ENCODE data around the gene BFSP2. TPM values are rescaled to one million over a fixed set of nuclear protein-coding genes. Genes with fewer than 3 reads are reported as not detected.
A peak's percentile ranks its signal among the peaks of the same experiment; 100 is the strongest.

The BFSP2 gene
- total RNA-seq, 1 experiment from 2014 or later: not detected

DNA sequence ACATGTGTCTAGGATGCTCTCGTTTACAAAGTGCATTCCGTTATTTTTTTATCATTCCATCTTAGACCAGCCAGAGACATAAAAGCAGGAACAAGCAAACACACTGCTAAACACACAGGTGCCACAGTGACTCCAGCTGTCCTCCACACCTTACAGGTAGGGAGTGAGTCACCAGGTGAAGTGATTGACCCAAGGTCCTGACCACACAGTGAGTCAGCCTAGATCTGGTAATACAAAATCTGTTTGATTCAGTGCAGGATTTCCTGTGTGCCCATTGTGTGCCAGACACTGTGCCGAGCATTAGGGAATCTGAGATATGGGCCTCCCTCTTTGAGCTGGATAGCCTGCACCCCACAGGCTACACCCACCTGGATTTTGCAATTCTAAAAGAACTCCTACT, 16.7 kb upstream of the BFSP2 start:
- no peak for DNase-seq (ENCODE audit: low read depth)

DNA sequence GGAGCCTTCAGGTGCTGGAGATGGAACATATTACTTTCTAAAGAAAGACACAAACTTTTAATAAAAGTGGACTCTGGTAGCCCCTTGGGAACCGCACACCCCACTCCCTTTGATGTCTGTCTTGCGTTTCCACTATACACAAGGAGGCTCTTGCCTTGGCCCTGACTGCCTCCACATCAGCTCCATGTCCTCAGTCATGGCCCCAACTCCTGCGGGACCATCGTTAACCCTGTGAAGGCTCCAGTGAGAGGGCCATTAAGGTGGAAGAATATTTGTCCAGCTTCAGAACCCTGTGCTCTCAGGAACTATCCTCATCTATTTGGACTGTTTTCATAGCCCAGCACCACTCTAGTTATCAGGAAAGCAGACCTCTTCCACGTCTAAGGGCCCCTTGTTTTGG, 16.1 kb upstream of the BFSP2 start:
- DNase-seq (ENCODE audit: low read depth): no peak

DNA sequence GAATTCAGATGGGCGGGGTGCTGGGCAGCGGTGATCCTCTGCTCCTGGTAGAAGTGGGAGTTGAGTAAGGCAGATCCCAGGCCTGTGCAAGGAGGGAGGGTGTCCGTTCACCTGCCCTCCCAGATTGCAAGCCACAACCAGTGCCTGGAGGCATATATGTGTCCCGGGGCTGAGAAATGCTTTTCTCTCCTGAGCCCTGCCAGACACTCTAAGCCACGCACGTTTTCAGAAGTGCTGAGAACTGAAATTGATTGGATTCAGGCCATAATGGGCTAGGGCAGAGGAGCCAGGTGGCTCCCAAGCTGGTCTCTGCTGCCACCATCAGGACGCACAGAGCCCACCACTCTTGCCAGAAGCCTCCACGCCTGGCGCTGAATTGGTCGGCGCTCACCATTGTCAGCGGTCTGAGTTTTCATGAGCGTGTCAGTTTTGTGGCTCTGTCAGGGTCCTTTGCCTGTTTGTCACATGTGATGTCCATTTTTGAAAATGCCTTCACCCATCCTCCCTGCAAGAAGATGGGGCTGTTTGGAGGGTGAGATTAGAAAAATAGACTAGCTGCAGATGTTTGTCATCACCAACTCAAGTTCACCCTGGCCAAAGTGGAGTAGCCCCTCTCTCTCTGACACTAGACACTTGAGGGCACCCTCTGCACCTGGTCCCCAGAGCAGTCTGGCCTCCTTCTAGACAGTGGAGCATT, 15.4 kb upstream of the BFSP2 start:
- peak; percentile 66 for DNase-seq (ENCODE audit: low read depth)

DNA sequence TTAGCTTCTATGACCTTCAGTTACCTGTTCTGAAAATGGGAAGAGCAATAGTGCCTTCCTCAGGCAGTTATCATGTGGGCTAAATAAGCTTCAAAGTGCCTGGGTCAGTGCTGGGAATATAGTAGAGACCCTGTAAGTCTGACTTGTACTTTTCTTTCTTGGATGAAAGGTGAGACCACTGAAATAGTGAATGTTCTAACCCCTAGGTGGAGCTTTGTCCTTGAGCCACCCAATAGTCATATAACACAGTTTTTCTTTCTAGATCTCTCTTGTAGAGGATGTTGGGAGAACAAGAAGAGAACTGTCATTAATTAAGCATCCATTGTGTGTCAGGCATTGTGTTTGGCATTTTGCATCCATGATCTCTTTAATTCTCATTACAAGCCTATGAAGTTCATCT, 13.0 kb upstream of the BFSP2 start:
- DNase-seq (ENCODE audit: low read depth): no peak

DNA sequence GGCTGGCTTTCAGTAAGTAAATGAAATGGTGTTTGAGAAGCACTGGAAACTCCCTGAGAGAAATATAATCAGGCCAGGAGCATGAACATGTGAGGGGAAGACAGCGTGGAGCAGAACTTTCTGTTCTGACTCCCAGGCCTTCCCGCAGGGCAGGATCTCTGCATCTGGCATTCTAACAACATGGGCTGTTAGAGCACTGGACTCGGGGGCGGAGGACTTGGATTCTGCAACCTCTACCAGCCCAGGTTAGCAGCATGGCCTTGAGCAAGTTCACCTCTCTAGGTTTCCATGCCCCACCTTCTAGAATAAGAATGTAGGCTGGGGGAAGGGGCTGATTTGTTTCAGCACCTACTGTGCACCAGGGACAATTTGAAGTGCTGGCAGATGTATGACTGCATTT, 12.5 kb upstream of the BFSP2 start:
- no peak for DNase-seq (ENCODE audit: low read depth)

DNA sequence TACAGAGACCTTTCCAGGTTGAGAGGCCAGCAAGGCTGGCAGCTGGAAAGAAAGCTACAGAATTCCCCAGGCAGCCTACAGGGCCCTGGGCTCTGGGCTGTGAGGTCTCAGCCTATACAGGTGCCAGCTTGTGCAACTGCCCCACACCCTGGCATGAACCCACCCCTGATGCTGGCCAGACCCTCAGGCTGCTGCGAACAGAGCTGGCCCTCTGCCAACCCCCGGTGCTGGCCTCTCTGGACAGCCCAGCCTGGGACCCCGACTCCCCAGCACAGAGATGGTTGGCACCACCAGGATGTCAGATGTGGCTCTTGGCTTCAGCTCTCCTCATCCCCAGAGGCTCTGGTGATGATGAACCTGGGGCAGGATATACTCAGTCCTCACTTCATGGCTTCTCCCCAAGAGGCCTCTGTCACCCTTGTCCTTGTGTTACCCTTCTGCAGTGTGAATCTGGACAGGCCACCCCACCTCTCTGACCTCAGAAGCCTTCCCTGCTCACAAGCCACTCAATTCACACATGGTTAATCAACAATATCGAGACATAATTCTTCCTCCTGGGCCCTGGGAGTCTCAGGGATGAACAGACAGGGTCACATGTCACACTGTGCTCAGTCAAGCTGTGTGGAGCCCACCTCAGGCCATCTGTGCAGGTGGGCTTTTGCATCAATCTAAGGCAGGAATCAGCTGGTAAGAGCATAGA, 11.0 kb upstream of the BFSP2 start:
- DNase-seq (ENCODE audit: low read depth): no peak

DNA sequence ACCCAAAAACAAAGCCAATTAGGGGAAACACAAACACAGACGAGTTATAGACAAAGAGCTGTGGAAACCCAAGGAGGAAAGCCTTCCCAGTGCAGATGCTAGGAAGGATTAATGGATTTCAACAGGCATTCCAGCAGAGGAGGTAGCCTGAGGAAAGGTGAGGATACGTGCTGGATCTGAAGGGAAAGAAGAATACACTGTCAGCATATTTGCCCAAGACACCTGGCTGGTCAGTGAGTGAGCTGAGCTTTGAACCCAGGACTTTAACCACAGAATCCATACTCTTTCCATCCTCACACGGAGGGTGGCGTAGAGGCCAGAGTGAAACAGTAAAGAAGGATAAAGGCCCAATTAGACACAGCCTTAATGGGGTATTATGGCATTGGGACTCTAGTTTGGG, 9.1 kb upstream of the BFSP2 start:
- no peak for DNase-seq (ENCODE audit: low read depth)

DNA sequence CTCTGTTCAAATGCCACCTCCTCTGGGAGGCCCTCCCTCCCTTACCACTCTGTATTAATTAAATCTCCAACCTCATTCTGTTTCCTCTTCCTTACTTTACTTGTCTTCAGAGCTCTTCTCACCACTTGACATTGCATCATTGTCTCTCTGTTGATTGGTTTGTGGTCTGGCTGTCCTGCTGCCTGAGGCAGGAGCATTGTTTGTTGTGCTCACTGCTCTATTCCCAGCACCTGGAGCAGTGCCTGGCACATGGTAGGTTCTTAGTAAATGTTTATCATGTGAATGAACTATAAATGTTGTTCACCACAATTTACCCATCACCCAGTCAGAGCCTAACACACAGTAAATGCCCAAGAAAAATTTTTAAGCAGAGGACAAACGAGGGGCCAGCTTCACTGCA, 6.7 kb upstream of the BFSP2 start:
- DNase-seq (ENCODE audit: low read depth): peak; percentile 77

DNA sequence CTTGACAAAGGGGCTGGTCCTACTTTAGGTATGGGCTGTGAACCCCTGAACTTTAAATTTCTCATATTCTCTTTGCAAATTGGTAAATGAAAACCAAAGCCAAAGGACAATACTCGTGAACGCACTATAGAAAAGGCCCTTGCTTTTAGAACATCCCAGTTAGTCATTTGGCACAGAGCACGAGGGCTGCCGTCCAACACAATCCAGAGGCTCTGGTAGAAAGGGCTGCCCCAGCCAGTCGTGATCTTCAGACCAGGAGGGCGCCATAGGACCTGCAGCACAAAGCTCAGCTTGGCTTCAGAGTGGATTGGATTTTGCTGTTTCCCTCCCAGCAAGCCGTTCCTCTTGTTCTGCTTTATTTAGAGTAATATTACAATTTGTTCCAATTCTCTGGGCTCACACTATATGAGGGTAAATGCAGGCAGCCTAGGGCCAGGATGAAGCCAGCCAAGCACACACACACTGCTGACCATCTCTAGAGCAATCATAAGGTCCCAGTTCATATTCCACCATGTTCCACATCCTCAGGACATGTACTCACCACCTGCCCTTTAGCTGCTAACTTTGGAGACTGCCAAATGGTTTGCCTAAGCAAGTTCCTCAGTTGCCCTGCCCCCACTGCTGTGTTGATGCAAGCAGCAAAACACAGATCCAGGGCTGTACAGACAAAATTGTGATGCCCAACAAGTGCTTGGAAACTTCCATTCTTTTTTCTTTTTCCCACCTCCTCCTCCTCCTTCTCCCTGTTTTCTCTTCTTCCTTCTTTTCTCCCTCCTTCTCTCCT, 6.0 kb upstream of the BFSP2 start:
- peak; percentile 12 for DNase-seq (ENCODE audit: low read depth)

DNA sequence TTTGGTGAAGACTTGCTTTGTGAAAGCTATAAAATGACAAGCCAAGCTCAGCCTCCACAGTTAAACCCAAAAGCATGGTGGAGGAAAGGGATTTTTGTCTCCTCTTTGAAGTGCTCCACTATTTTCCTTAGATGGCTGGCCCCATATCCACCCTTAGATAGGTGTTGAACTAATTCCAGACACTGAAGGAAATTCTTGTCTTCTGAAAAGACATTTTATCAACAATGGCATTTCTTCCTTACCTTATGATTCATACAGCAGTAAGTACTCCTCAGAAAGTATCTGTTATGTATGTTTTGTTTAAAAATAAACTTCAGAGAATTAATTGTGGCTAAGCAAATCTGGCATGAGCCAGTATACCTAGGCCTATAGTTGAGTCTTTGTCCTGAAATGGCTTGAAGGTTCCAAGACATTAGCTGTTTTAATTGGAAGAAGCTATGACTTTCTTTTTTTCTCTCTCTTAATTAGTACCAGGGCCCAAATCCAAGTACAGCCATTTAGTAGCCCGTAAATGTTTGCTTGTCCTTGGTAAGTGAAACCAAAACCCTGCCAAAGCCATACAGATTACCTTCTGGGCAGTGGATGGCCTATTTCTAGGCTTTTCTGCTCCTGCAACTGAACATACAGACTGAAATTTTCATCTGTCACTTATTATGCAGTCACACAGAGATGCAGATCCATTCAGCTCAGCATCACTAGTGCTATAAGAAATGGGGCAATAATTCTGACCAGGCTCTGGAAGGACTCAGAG, 5.1 kb upstream of the BFSP2 start:
- peak; percentile 35 for DNase-seq (ENCODE audit: low read depth)

DNA sequence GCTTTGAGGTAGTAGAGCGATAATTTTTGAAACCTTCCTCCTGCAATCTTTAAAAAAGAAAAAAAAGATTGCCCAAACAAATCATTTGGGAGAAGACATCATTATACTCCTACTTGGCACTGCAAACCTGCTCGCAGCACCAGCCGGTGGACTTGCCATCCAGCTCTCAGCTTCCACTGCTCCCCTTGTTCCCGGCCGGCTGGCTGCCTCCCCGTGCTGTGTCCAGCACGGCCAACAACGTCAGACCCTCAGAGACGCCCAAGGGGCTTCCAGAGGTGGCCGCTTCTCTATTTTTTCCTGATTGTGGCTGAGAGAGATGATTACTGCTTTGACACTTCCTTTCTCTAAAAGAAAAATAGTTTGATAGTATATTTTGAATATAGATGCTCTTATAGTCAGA, 3.0 kb upstream of the BFSP2 start:
- DNase-seq (ENCODE audit: low read depth): no peak

DNA sequence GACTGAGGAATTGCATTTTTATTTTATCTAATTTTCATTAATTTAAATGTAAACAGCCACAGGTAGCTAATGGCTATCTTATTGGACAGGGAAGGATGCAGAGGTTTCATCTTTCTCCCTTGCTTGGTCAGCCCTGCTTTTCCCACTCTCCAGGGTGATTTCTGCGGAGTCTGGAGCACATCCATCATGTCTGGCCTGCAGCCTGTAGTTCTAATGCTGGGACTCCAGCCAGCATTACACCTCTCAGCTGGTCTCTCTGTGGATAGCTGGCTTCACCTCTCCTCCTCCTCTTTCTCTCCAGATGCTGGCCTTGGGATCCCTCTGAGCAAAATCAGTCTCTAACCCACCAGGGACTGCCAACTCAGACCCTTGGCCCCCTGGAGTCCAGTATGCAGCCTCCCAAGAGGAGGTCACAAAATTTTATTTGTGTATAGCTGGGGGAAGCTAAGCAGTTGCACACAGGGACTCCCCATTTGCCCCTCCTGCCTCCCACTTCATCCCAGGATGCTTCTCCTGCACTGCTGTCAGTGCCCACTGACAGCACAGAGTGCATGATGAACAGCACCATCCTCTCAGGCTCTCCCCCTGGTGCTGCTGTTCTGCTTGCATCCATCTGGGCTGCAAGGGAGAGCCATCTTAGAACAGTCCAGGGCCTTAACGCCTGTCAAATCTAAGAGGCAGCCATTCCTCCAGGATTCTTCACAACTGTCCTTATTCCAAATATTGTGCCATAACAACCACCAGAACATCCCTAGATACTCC, 1.7 kb downstream of the BFSP2 start:
- peak; percentile 41 for DNase-seq (ENCODE audit: low read depth)

DNA sequence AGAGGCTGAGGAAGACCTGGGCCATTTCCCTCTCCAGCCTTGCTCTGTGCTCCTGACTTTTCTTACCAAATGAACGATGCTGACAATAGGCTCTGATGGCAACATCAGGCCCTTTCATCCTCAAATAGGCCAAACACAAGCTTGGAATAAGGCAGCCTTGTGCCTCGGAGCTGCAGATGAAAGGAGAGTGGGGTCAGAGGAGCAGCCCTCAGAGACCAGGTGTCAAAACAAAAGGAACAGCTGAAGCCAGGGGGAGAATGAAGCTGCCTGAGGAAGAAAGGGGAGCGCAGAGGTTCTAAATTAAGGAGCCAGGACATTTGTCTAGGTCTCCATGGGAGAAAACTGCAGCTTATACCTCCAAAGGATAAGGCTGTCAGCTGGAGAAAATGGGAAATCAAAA, 5.1 kb downstream of the BFSP2 start:
- no peak for DNase-seq (ENCODE audit: low read depth)

DNA sequence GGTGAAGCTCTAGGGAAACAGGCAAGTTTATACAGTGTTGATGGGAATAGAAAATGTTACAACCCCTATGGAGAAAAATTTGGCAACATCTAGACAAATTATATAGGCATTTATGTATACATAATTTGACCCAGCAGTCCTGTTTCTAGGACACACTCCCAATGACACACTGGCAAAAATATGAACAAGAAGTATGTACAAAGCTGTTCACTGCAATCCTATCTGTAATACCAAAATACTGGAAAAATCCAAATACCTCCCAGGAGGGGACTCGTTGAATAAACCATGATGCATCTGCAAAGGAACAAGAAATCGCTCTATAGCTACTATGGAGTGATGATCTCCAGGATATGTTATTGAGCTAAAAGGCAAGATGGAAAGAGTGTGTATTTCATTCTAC, 8.5 kb downstream of the BFSP2 start:
- no peak for DNase-seq (ENCODE audit: low read depth)

DNA sequence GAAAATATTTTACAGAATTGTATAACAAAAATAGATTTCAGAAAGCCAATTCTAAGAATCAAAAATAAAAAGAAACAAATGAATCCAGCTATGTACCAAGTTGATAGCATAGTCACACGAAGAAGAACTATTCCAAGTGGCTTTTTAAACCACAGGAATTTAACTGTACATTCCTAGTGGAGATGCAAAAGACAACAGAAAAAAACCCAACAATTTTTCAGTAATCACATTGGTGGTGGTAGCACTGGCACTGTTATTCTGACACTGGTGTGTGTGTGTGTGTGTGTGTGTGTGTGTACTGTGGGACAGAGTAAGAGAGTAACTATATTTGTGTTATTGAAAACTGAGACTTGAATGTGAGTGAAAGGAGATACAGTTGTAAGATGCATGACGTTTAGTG, 9.1 kb downstream of the BFSP2 start:
- DNase-seq (ENCODE audit: low read depth): peak; percentile 84

DNA sequence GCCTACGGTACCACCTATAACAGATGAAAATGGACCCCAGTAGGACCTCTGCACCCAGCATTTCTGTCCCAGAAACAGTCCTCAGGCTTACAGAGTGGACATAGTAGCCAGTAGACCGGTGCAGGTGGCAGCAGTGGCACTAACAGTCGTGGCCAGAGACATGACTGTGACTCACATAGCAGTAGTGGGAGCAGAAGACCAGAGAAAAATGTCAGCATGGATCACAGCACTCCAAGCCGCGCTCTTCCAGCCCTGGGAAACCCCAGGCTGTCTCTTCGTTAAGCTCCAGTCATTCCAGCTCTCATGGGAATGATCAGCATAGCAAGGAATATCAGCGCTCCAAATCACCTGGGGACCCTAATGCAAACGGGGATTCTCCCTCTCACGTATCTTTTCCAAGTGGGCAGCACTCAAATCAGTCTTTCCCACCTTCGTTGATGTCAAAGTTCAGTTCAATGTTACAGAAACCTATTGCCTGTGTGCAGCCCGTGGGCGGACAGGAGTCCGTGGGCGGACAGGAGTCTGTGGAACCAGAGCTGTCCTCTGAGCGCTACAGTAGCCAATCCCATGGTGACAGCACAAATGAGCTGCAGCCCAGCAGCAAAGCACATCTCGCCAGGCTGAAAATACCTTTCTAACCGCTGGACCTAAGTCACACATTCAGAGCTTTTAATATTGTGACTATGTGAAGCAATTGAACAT, 10.5 kb downstream of the BFSP2 start:
- DNase-seq (ENCODE audit: low read depth): no peak

DNA sequence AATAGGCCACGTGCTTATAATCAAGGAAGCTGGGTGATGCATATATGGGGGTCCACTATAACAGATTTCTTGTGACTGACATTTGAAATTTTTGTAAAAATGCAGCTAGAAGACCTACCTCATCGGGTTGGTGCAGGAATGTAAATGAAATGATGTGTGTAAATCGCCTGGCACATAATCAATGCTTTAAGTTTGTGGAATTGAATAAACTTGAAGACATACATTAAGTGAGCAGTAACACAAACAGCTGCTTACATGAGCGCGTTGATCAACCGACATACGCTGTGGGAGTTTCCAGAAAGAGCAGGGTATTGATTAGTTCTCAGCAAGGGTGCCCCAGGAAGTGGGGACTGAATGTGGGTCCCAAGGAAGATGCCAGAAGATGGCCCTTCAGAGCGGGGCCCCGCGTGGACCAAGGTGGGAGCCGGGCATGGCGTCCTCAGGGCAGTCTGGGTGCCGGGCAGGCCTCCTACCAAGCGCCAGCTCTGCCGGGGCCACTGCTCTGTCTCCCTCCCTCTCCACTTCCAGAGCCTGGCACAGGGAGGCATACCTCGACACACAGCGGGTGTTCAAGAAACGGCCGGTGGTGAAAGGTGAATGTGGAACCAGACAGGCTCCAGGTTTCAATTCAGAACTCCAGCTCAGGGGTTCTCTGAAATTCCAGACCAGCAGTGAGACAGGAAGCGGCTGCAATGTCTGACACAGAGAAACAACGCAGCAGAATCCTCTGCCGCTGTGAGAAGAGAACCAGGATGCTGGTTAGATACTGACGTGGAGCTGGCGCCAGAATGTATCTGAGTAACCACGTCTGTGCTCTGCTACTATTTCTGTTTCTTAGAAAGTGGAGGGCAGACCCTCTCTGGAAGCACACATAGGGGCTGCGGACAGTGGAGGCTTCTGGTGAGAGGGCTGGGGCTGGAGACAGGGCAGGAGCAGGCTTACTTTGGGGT, 12.6 kb downstream of the BFSP2 start:
- DNase-seq (ENCODE audit: low read depth): no peak

DNA sequence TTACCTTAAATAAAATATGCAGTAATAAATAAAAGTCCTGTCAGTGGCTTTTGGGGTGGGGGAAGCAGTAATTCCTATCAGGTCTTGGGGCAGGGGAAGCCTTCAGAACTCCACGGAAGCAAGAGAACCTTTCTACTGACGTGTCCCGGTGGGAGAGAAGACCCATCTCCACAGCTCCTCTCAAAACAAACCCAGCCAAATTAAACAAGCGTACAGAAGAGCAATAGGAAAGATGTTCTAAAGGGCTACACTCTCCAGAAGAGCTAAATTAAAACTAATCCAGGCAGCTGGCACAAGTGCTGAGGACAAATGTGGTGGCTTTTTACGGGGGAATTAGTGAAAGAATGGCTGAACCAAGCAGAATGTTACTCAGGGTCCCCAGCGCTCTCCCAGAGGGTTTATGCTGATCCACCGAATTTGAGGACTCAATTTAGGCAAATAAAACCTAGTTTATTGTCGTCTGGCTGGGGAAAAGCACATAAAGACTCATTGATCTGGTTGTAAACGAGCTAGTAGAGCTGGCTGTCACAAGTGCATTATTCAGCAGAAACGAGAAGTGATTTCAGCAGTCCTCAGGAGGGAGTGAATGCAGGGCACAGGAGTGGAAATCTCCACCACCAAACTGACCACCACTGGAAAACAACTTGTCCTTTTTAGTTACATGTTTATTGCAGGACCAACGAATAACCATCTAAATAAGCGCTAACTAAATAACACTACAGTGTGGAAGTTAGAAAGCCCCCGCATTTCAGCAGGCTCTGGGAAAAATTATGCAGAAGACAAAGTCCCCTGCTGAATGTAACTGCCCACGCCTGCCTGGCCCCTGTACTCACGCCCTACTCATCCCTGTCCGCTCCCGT, 13.5 kb downstream of the BFSP2 start:
- DNase-seq (ENCODE audit: low read depth): peak; percentile 59

DNA sequence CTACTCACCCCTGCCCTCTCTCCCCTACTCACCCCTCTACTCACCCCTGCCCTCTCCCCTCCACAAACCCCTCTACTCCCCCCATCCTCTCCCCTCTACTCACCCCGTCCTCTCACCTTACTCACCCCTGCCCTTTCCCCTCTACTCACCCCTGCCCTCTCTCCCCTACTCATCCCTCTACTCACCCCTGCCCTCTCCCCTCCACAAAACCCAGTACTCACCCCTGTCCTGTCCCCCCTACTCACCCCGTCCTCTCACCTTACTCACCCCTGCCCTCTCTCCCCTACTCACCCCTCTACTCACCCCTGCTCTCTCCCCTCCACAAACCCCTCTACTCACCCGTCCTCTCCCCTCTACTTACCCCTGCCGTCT, 14.2 kb downstream of the BFSP2 start:
- DNase-seq (ENCODE audit: low read depth): no peak

All from M059J (cell line).